HG03354 (cell line): ENCODE results near the gene LRBA.

Experiments used
- ATAC-seq: cut with Tn5 transposase; IDR thresholded peaks from one replicate; pipeline ENCODE4 v1.9.1; 2021; ENCODE audit warnings: mild to moderate bottlenecking; ENCODE audit not compliant: unreplicated experiment, poor library complexity, severe bottlenecking

LRBA gene

DNA sequence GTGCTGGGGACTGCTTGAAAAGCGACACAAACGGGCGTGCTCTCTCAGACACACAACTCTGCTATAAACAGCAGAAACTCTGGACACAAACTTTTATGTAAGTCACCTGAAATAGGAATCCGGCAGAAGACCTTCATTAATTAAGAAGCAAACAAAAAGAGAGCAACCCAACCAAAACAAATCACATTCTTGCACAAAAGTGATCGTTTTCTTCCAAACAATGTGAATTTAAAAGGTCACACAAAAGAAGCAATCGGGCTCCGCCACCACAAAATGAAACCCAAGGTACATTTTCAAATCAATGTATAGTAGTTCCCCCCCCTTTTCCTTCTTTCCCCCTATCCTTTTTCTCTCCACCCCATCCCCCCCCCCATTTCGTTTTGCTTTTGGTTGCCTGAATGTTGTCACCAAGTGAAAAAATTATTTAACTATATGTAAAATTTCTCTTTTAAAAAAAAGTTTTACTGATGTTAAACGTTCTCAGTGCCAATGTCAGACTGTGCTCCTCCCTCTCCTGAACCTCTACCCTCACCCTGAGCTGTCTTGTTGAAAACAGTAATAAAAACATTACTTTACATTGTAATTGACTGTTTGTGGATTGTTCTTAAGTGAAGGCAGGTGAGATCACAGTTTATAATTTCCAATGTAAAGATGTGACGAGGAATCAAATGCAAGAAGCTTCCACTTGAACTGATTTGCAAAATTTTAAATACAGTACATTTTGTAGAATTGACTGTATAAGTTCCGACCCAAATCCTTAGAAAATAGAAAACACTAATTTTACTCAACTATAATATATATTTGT is 430.8 kb downstream of the LRBA start:
- ATAC-seq = no peak

DNA sequence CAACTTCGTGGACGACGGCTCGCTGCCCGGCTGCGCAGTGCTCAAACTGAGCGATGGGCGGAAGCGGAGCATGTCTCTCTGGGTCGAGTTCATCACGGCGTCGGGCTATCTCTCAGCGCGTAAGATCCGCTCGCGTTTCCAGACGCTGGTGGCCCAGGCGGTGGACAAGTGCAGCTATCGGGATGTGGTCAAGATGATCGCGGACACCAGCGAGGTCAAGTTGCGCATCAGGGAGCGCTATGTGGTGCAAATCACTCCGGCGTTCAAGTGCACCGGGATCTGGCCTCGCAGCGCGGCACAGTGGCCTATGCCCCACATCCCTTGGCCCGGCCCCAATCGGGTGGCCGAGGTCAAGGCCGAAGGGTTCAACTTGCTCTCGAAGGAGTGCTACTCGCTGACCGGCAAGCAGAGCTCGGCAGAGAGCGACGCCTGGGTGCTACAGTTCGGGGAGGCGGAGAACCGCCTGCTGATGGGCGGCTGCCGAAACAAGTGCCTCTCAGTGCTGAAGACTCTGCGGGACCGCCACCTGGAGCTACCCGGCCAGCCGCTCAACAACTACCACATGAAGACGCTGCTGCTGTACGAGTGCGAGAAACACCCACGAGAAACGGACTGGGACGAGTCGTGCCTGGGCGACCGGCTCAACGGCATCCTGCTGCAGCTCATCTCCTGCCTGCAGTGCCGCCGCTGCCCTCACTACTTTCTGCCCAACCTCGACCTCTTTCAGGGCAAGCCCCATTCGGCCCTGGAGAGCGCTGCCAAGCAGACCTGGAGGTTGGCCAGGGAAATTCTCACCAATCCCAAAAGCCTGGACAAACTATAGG is 431.6 kb downstream of the LRBA start:
- ATAC-seq = no peak

DNA sequence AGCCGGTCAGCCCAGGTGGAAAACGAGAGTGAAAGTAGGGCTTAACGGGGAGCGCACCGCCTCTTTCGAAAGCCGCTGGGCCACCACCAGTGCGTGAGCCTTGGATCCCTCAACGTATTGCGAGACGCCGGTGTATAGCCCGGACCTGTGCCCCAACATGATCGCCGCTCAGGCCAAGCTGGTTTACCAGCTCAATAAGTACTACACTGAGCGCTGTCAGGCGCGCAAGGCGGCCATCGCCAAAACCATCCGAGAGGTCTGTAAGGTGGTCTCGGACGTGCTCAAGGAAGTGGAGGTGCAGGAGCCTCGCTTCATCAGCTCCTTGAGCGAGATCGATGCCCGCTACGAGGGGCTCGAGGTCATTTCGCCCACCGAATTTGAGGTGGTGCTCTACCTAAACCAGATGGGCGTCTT is 432.2 kb downstream of the LRBA start:
- ATAC-seq = no peak

- ATAC-seq = no peak
Measured at GRCh38 chr4:150582146-150582872, 432.8 kb downstream of the LRBA start, which contains the start of gene MAB21L2. TSS of gene MAB21L2 (plus strand) at chr4:150582151. CDS start at chr4:150583030, 879 bp downstream.

- no peak for ATAC-seq
Measured at GRCh38 chr4:150581641-150582051, 433.4 kb downstream of the LRBA start.

DNA sequence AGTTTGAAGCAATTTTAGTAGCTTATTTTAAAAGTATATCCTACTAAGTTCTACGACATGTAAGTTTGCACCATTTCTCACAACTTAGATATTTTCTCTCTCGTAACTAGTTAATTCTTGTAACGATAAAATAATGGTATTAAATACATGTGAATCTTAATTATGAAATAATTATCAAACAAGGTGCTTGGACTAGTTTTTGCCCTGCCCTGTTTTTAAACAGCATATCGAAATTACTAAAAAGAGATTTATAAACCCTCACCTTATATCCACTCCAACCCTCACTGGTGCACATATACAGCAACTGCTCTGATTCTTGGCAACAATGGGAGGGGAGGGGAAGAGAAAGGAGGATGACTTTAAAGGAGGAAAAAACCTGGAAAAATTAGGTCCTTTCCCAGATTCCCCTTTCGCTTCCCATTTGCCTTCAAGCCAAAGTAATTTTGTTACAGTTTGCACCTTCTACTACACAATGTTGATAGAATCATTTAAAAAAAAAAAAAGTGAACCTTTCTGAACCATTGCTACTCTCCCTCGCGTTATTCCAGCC is 434.0 kb downstream of the LRBA start:
- no peak for ATAC-seq

GRCh38 chr4:150580306-150580705 is 434.8 kb downstream of the LRBA start:
- ATAC-seq = no peak

DNA sequence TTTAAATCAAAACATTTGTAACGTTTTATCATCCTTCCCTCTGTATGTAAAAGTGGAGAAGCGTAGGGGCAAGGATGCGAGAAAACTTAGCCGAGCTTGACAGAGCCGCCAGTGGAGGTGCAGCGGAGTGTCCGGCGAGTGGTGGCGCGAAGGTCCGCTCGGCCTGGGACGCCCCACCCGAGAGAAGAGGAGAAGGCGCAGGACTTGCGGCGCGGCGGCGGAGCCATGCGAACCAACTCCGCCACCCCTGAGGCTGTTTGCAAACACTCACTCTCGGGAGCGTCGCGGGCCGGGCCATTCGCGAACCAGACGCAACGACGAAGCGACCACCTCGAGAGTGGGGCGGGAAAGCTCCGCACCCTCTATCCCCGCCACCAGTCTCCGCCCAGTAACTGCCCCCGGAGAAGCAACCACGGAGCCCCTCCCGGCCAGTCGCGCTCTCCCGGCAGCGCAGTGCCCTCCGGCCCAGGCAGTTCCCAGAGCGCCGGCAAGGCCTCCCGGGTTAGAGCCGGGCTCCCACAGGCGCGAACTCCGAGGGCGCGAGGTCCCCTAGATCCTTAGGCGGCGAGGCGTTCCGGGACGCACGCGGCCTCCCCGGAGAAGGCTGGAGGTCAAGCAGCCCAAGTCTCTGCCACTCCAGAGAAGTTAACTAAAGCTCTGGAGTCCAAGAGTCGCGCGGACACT is 435.4 kb downstream of the LRBA start:
- ATAC-seq = no peak

GRCh38 chr4:150578745-150579501 is 436.2 kb downstream of the LRBA start:
- ATAC-seq = no peak

DNA sequence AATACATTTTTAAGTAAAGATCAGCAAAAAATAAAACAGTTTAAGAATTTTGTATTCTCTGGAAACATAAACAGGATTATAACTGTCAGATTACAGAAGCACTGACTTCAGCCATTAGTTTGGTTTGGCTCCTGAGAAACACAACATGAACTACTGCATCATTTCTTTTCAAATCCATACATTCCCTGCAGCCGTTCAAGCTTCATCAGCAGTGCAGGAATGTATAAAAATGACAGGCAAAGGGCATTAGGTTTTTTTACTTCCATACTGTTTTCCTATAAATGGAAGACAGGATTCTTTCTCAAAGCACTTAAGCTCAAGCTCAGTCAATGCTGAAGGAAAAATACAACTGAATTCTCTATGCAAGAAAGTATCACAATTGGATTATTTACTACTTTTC is 437.3 kb downstream of the LRBA start:
- no peak for ATAC-seq

- no peak for ATAC-seq
Measured at GRCh38 chr4:150574678-150575077, 440.4 kb downstream of the LRBA start.

DNA sequence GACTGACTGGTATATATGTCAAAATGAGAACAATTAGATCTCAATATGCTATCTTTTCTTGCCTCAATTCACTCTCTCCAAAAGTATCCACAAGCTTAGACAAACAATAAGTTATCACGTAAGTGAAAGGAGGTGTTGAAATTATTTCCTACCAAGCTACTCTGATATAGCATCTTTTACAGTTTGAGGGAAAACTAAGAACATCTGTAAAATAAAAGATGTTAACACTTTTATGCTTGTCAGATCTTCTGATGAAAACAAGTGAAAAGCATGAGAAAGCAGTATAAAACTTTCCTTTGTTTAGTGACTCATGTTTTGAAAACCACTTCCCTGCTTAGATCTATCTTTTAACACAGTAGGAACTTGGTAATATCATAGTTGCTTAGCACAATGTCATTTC is 441.6 kb downstream of the LRBA start:
- no peak for ATAC-seq

DNA sequence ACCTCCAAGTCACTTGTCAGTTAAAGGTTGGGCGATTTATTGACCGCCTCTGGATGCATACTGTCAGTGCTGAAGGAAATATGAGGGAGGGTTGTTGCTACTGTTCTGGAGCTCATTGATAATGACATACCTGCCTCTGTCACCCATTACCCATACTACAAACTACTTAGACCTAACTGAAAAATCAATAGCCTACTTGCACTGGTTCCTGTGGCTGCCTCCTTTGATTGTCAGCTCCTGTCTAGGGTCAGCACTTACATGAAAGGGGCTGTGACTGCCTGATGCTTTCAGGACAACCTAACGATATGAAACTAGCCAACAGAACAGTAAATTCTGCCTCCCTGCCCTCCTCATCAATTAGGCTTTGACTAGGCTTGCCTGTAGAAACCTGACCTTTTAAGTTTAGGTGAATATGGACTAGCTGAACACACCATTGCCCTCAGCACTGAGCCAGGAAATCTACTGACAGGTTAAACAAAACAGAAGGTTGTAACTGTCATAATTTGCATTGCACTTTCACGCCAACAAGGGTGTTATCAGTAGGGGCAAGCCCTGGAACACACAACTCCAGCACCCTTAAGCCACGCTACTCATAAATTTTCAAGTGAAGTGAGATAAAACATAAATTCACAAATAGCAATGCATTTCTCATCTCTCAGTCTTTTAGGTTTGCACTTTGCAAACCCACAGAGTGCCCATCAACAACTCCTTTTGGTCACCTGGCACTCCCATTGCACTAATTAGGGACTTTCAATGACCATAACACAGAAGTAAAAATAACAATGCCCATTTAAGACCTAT is 442.2 kb downstream of the LRBA start:
- no peak for ATAC-seq

DNA sequence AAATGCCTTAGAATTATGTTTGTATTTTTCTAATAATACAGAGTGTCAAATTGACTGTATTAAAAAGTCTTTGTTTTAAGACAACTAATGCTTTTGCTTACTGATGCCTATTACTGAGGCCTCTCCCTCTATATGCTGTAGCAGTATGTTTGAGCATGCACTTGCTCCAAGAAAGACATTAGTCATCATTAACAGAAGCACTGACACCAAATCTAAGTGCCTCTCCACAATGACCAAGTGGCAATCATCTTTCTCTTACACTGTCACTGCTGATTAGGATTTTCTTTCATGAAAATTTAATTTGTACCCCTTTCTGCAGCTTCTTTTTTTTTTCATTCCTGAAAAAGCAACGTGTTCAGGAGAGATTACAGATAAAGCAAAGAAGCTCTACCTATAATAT is 444.2 kb downstream of the LRBA start:
- ATAC-seq = no peak

- no peak for ATAC-seq
Measured at GRCh38 chr4:150569998-150570535, 445.0 kb downstream of the LRBA start.

GRCh38 chr4:150569384-150569987 is 445.6 kb downstream of the LRBA start:
- ATAC-seq = no peak

DNA sequence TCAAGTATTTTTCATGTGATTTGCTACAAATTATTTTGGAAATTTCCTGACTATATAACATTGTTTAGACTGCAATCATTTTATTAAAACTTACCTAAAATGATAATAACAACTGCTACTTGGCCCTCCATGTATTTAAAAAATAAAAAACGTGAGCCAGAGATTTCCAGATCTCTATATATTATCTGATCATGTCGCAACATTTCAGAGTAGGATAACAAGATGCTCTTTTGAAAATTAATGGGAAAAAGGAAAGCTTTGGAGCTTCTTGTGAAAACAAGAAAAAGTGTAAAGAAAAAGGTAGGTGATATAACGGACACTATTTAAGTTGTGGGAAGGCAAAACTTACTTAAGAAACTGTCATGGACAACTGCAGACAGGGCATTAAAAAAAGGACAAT is 448.0 kb downstream of the LRBA start:
- no peak for ATAC-seq
